ENCODE measurements around the gene CPXM2.

GRCh38 chr10:123908379-123908778 is 16.8 kb upstream of the CPXM2 start:
- TF ChIP-seq REST (IDR thresholded peaks at IDR 0.05; ENCODE audit: low read depth, low read length): no peak
- TF ChIP-seq DPF2 (IDR thresholded peaks at IDR 0.05): no peak
- TF ChIP-seq NBN (IDR thresholded peaks at IDR 0.05): no peak
- TF ChIP-seq IRF4 (IDR thresholded peaks at IDR 0.05; ENCODE audit: low read depth, low read length): no peak
- TF ChIP-seq POLR2AphosphoS5 (IDR thresholded peaks at IDR 0.05; ENCODE audit: low read length): no peak
- TF ChIP-seq SMC3 (IDR thresholded peaks at IDR 0.05; ENCODE audit: borderline replicate concordance, low read length): no peak
- TF ChIP-seq NFIC (IDR thresholded peaks at IDR 0.05; ENCODE audit: low read depth, low read length): no peak
- no peak for TF ChIP-seq TAF1 (IDR thresholded peaks at IDR 0.05; ENCODE audit: borderline replicate concordance, low read depth, low read length)
- no peak for TF ChIP-seq GABPA (IDR thresholded peaks at IDR 0.05; ENCODE audit: low read depth)
- TF ChIP-seq, protein P1, sequence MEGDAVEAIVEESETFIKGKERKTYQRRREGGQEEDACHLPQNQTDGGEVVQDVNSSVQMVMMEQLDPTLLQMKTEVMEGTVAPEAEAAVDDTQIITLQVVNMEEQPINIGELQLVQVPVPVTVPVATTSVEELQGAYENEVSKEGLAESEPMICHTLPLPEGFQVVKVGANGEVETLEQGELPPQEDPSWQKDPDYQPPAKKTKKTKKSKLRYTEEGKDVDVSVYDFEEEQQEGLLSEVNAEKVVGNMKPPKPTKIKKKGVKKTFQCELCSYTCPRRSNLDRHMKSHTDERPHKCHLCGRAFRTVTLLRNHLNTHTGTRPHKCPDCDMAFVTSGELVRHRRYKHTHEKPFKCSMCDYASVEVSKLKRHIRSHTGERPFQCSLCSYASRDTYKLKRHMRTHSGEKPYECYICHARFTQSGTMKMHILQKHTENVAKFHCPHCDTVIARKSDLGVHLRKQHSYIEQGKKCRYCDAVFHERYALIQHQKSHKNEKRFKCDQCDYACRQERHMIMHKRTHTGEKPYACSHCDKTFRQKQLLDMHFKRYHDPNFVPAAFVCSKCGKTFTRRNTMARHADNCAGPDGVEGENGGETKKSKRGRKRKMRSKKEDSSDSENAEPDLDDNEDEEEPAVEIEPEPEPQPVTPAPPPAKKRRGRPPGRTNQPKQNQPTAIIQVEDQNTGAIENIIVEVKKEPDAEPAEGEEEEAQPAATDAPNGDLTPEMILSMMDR (IDR thresholded peaks at IDR 0.05 in 2 of 3, conservative IDR thresholded peaks at IDR 0.05 in 1 of 3; ENCODE audit: control insufficient read depth in 2 of 3, extremely low read depth in 1 of 3, insufficient read depth in 1 of 3, low read depth in 3 of 3, low read length in 3 of 3): no peak
- no peak for TF ChIP-seq EP300 (IDR thresholded peaks at IDR 0.05; ENCODE audit: borderline replicate concordance in 1 of 2, control insufficient read depth in 1 of 2, low read depth in 2 of 2, low read length in 2 of 2)
